Measurements from ENCODE around the gene TRIM63.

TRIM63 gene

GRCh38 chr1:26003262-26003661, 64.2 kb downstream of the TRIM63 start:
- ATAC-seq = no peak
- TF ChIP-seq ESRRG (CRISPR knock-in tag; IDR thresholded peaks at IDR 0.05) (no peak), ZFP3 (CRISPR knock-in tag; IDR thresholded peaks at IDR 0.05) (no peak), GLIS3 (CRISPR knock-in tag; IDR thresholded peaks at IDR 0.05) (no peak), OSR1 (CRISPR knock-in tag; IDR thresholded peaks at IDR 0.05) (no peak), TOX (CRISPR knock-in tag; IDR thresholded peaks at IDR 0.05; ENCODE audit: borderline replicate concordance) (no peak), CSRNP3 (CRISPR knock-in tag; IDR thresholded peaks at IDR 0.05) (no peak), ZC3H10 (CRISPR knock-in tag; IDR thresholded peaks at IDR 0.05) (no peak), RARB (CRISPR knock-in tag; IDR thresholded peaks at IDR 0.05) (no peak), ZNF565 (CRISPR knock-in tag; conservative IDR thresholded peaks at IDR 0.05; ENCODE audit: low read depth) (no peak), ZNF8 (CRISPR knock-in tag; IDR thresholded peaks at IDR 0.05) (no peak)
- TF ChIP-seq, protein P1, sequence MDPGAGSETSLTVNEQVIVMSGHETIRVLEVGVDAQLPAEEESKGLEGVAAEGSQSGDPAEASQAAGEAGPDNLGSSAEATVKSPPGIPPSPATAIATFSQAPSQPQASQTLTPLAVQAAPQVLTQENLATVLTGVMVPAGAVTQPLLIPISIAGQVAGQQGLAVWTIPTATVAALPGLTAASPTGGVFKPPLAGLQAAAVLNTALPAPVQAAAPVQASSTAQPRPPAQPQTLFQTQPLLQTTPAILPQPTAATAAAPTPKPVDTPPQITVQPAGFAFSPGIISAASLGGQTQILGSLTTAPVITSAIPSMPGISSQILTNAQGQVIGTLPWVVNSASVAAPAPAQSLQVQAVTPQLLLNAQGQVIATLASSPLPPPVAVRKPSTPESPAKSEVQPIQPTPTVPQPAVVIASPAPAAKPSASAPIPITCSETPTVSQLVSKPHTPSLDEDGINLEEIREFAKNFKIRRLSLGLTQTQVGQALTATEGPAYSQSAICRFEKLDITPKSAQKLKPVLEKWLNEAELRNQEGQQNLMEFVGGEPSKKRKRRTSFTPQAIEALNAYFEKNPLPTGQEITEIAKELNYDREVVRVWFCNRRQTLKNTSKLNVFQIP (CRISPR knock-in tag; IDR thresholded peaks at IDR 0.05; ENCODE audit: borderline replicate concordance, low read depth) = no peak

Data from SK-N-SH treated with all-trans-retinoic acid at 6 μM for 48 hours (cell line).